Neutrophil (primary cell): Measurements from ENCODE around the gene SLC6A11.

Experiments used
- H3K27ac ChIP-seq: fragments of 200-600 bp; sonication (generic); 2 replicates; pipeline ENCODE4 v1.5.1; 2016; ENCODE audit warnings: mild to moderate bottlenecking, moderate library complexity
- H3K27me3 ChIP-seq: fragments of 200-600 bp; sonication (generic); 2 replicates; pipeline ENCODE4 v1.6.0; 2016; ENCODE audit warnings: mild to moderate bottlenecking
- H3K36me3 ChIP-seq: fragments of 200-600 bp; sonication (generic); 2 replicates; pipeline ENCODE4 v1.5.1; 2017
- H3K4me1 ChIP-seq, 2 experiments: fragments of 200-600 bp in 1 of 2; sonication (generic) in 1 of 2; 1 replicate in 1 of 2; 2 replicates in 1 of 2; pipeline versions ENCODE4 v1.5.1 to v1.6.1; 2013 to 2016; ENCODE audit warnings: low read depth in 1 of 2, low read length in 1 of 2, mild to moderate bottlenecking in 1 of 2, moderate library complexity in 1 of 2; ENCODE audit not compliant: control insufficient read depth in 1 of 2, insufficient read depth in 1 of 2
- H3K4me3 ChIP-seq, 2 experiments: fragments of 200-600 bp in 1 of 2; sonication (generic) in 1 of 2; 1 replicate in 1 of 2; 2 replicates in 1 of 2; pipeline ENCODE4 v1.5.1; 2013 to 2016; ENCODE audit warnings: low read depth in 1 of 2, low read length in 1 of 2, mild to moderate bottlenecking in 1 of 2, moderate library complexity in 1 of 2
- H3K9me3 ChIP-seq: fragments of 200-600 bp; sonication (generic); 2 replicates; pipeline ENCODE4 v1.5.1; 2016
- TF ChIP-seq, protein P1 (sequence below): fragments of 200-600 bp; sonication (generic); IDR thresholded peaks from 2 replicates; pipeline ENCODE4 v1.5.1; 2016; ENCODE audit warnings: antibody characterized with exemption

SLC6A11 gene

DNA sequence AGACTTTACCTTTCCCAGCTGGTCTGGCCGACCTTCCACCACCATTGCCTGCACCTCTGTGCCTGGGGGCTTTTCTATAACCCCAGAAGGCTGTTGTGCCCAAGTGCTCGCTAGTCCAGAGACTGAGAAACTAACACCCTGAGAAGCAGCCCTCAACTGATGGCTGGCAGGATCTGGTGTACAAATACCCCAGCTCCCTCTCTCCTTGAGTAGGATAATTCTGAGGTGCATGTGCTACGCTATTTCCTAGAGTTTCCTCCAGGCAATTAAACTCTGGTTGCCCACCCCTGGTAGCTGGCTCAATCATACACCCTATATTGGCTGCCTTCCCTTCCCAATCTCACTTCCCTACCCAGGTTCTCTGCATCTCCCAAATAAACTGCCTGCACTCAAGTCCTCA, 165.0 kb downstream of the SLC6A11 start:
- no peak overlapping the region for H3K4me3 ChIP-seq
- H3K9me3 ChIP-seq: no peaks in the 10 kb centered on the region
- no peak overlapping the region for H3K27ac ChIP-seq
- no peaks in the 10 kb centered on the region for H3K4me1 ChIP-seq
- peaks cover 73% of the 10 kb centered on the region for H3K27me3 ChIP-seq
- TF ChIP-seq, protein P1, sequence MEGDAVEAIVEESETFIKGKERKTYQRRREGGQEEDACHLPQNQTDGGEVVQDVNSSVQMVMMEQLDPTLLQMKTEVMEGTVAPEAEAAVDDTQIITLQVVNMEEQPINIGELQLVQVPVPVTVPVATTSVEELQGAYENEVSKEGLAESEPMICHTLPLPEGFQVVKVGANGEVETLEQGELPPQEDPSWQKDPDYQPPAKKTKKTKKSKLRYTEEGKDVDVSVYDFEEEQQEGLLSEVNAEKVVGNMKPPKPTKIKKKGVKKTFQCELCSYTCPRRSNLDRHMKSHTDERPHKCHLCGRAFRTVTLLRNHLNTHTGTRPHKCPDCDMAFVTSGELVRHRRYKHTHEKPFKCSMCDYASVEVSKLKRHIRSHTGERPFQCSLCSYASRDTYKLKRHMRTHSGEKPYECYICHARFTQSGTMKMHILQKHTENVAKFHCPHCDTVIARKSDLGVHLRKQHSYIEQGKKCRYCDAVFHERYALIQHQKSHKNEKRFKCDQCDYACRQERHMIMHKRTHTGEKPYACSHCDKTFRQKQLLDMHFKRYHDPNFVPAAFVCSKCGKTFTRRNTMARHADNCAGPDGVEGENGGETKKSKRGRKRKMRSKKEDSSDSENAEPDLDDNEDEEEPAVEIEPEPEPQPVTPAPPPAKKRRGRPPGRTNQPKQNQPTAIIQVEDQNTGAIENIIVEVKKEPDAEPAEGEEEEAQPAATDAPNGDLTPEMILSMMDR: no peak
- H3K36me3 ChIP-seq: no peaks in the 10 kb centered on the region

DNA sequence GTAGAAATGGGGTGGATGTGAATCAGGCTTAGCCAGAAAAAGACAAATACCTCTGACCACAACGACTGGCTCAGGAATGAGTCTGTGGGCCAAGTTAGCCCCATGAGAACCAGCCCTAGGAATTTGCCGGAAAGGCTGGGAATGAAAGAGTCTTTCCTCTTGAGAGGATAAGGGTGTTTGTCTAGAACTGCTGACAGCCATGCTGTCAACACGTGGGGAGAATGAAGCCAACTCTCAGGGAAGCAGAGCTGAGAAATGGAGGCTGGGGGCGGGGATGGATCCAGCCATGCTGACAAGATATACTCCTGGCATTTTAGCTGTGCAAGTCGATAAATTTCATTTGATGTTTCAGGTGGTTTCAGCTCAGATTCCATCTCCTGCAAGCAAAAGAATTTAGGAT, 165.9 kb downstream of the SLC6A11 start:
- Histone ChIP-seq H3K4me1 (no peaks in the 10 kb centered on the region), H3K36me3 (no peaks in the 10 kb centered on the region), H3K4me3 (no peak overlapping the region), H3K9me3 (no peaks in the 10 kb centered on the region), H3K27ac (no peak overlapping the region), H3K27me3 (peaks cover 71% of the 10 kb centered on the region)
- TF ChIP-seq, protein P1: no peak

DNA sequence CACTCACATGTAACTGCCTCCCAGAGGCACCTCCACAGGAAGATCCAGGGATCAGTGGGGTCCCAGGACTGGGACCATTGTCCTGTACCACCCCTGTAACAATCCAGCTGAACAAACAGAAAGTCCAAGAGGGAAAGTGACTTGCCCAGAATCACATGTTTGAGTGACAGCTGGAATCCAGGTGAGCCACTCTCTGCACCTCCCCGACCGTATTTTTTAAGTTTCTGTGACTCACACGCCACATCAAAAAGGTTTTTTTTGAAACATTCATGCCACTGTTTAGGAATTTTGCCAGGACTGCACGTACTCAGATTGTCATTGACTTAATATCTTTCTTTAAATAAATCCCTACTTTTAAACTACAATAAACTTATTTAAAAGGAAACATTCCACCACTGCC, 166.8 kb downstream of the SLC6A11 start:
- Histone ChIP-seq H3K9me3 (no peaks in the 10 kb centered on the region), H3K27me3 (peaks cover 68% of the 10 kb centered on the region), H3K4me3 (no peak overlapping the region), H3K4me1 (no peaks in the 10 kb centered on the region), H3K36me3 (no peaks in the 10 kb centered on the region), H3K27ac (no peak overlapping the region)
- TF ChIP-seq, protein P1: no peak

DNA sequence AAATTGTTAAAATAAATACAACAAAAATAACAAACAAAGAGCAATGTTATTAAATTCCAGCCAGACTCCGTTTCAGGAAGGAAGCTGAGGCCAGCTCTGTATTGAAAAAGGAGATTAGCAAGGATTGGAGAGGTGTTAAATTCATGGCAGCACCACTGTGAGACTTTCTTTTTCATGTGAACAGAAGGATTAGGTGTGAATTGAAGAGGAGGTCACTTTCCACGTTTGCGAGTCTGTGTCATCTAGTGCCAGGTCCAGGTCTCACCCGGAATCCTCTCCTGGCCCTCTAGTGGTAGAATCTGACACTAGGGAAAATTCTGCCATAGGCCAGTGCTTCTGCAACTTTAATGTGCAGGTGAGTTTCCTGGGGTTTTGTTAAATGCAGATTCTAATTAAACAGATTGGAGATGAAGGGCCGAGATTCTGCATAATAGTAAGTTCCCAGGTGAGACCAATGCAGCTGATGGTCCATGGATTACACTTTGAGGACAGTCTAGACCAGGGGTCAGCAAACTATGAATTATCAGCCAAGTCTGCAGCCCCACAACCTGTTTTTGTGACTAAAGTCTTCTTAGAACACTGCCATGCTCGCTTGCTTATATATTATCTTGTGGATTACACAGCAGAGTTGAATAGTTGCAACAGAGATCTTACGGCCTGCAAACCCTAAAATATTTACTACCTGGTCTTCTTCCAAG, 167.3 kb downstream of the SLC6A11 start:
- Histone ChIP-seq H3K27ac (no peak overlapping the region), H3K4me1 (no peaks in the 10 kb centered on the region), H3K9me3 (no peaks in the 10 kb centered on the region), H3K4me3 (no peak overlapping the region), H3K36me3 (no peaks in the 10 kb centered on the region), H3K27me3 (peaks cover 68% of the 10 kb centered on the region)
- TF ChIP-seq, protein P1: no peak

DNA sequence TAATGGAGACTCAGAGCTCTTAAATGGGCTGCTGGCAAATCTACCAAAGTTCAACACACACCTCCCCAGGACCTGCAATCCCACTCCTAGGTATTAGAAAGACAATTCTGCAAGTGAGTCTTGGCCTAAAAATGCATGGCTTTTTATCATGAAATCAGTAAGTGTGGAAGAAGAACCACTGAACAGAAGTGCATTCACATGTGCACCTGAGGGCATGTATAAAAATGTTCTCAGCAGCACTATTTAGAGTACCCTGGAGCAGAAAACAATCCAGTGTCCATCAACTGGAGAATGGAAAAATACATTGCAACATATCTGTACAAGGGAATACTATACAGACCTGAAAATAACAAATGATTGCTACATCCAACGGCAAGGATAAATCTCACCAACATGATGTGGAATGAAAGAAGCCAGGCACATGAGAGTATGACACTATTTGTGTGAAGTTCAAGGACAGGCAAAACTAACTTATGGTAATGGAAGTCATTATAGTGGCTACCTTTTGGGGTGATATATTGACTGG, 168.4 kb downstream of the SLC6A11 start:
- H3K9me3 ChIP-seq: no peaks in the 10 kb centered on the region
- peaks cover 77% of the 10 kb centered on the region for H3K27me3 ChIP-seq
- H3K4me1 ChIP-seq: no peaks in the 10 kb centered on the region
- no peaks in the 10 kb centered on the region for H3K36me3 ChIP-seq
- no peak overlapping the region for H3K27ac ChIP-seq
- TF ChIP-seq, protein P1: no peak
- no peak overlapping the region for H3K4me3 ChIP-seq
